Measurements from ENCODE around the gene ADAM30.

- no peak for TF ChIP-seq CTCF (conservative IDR thresholded peaks at IDR 0.05)
- TF ChIP-seq ZFX (IDR thresholded peaks at IDR 0.05): no peak
Measured at GRCh38 chr1:119929643-119930315, 33.5 kb upstream of the ADAM30 start.
